ENCODE results near the gene APBA3. TPM values are rescaled to one million over a fixed set of nuclear protein-coding genes. Genes with fewer than 3 reads are reported as not detected.

Gene APBA3
- total and polyA plus RNA-seq, 4 donors: 16.5 to 38.0 (median 22.6) TPM

DNA sequence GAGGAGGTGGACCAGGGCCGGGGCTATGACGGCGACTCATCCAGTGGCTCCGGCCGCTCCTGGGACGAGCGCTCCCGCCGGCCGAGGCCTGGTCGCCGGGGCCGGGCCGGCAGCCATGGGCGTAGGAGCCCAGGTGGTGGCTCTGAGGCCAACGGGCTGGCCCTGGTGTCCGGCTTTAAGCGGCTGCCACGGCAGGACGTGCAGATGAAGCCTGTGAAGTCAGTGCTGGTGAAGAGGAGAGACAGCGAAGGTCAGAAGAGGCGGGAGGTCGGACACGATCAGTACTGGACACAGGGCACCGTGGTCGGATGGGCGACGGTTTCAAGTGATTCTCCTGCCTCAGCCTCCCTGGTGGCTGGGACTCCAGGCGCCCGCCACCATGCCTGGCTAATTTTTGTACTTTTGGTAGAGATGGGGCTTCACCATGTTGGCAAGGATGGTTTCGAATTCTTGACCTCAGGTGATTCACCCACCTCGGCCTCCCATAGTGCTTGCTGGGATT, 31.0 kb downstream of the APBA3 start:
- no peak overlapping the region for H3K4me3 ChIP-seq
- no peaks in the 10 kb centered on the region for H3K4me1 ChIP-seq (ENCODE audit: control insufficient read depth in 5 of 5, insufficient read depth in 5 of 5, low read length in 5 of 5)
- TF ChIP-seq, protein P1, sequence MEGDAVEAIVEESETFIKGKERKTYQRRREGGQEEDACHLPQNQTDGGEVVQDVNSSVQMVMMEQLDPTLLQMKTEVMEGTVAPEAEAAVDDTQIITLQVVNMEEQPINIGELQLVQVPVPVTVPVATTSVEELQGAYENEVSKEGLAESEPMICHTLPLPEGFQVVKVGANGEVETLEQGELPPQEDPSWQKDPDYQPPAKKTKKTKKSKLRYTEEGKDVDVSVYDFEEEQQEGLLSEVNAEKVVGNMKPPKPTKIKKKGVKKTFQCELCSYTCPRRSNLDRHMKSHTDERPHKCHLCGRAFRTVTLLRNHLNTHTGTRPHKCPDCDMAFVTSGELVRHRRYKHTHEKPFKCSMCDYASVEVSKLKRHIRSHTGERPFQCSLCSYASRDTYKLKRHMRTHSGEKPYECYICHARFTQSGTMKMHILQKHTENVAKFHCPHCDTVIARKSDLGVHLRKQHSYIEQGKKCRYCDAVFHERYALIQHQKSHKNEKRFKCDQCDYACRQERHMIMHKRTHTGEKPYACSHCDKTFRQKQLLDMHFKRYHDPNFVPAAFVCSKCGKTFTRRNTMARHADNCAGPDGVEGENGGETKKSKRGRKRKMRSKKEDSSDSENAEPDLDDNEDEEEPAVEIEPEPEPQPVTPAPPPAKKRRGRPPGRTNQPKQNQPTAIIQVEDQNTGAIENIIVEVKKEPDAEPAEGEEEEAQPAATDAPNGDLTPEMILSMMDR (IDR thresholded peaks at IDR 0.05; ENCODE audit: control extremely low read depth, extremely low read depth): no peak
- H3K27me3 ChIP-seq (ENCODE audit: control insufficient read depth in 3 of 3, insufficient read depth in 3 of 3, low read length in 2 of 3): no peaks in the 10 kb centered on the region
- ATAC-seq (ENCODE audit: insufficient read depth, low FRiP score) (no peak), DNase-seq (no peak)
- H3K9me3 ChIP-seq (ENCODE audit: control insufficient read depth in 4 of 4, insufficient read depth in 3 of 4, low read length in 3 of 4): peaks cover 0 to 3% (median 1%) of the 10 kb centered on the region in 4 donors
- H3K9ac ChIP-seq (ENCODE audit: insufficient read depth in 1 of 2, low read length in 2 of 2): no peak overlapping the region
- WGBS, 2 donors: 92 to 95% methylated on average over 32 of the region's 32 CpGs
- H3K27ac ChIP-seq (ENCODE audit: low read depth in 1 of 2, low read length in 1 of 2): no peak overlapping the region
- peaks cover 0 to 4% (median 0%) of the 10 kb centered on the region in 4 donors for H3K36me3 ChIP-seq (ENCODE audit: control insufficient read depth in 4 of 4, insufficient read depth in 4 of 4, low read length in 4 of 4)

DNA sequence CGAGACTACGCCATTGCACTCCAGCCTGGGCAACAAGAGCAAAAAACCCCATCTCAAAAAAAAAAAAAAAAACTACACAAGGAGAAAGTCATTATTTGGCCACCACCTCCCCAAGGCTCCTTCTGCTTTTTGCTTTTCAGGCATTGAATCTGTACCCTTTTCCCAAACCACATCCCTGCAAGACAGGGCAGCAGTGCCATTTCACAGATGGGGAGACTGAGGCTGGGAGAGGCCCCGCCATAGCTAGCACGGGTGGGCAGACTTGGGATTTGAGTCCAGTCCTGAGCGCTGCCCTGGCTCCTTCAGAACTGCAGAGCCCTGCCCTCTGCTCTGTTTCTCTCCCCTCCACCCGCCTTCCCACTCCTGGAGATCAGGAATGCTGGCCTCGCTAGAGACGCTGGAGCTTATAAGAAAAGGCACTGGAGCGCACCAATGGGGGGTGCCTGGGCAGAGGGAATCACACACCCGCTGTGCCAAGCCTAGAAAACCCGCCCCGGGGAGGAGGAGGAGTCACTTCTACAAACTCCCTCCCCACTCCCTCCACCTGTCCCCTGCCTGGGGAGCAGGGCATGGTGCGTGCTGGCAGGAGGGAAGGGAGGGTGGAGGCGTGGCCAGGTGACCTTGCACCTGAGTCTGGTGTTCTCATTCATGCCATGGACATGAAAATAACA, 35.7 kb downstream of the APBA3 start:
- peaks cover 0 to 2% (median 0%) of the 10 kb centered on the region in 5 donors for H3K4me1 ChIP-seq (ENCODE audit: control insufficient read depth in 5 of 5, insufficient read depth in 5 of 5, low read length in 5 of 5)
- no peak overlapping the region for H3K4me3 ChIP-seq
- WGBS, 2 donors: 36 to 39% methylated on average over 13 to 14 of the region's 14 CpGs
- peaks cover 0 to 2% (median 0%) of the 10 kb centered on the region in 4 donors for H3K9me3 ChIP-seq (ENCODE audit: control insufficient read depth in 4 of 4, insufficient read depth in 3 of 4, low read length in 3 of 4)
- H3K27ac ChIP-seq (ENCODE audit: low read depth in 1 of 2, low read length in 1 of 2): no peak overlapping the region
- TF ChIP-seq, protein P1 (IDR thresholded peaks at IDR 0.05; ENCODE audit: control extremely low read depth, extremely low read depth): no peak
- ATAC-seq (ENCODE audit: insufficient read depth, low FRiP score): no peak
- H3K27me3 ChIP-seq (ENCODE audit: control insufficient read depth in 3 of 3, insufficient read depth in 3 of 3, low read length in 2 of 3): peaks cover 0 to 17% (median 11%) of the 10 kb centered on the region in 3 donors
- peaks cover 0 to 4% (median 0%) of the 10 kb centered on the region in 4 donors for H3K36me3 ChIP-seq (ENCODE audit: control insufficient read depth in 4 of 4, insufficient read depth in 4 of 4, low read length in 4 of 4)
- H3K9ac ChIP-seq (ENCODE audit: insufficient read depth in 1 of 2, low read length in 2 of 2): no peak overlapping the region
- peak in 2 of 3 donors; percentile 11 to 32 for DNase-seq

DNA sequence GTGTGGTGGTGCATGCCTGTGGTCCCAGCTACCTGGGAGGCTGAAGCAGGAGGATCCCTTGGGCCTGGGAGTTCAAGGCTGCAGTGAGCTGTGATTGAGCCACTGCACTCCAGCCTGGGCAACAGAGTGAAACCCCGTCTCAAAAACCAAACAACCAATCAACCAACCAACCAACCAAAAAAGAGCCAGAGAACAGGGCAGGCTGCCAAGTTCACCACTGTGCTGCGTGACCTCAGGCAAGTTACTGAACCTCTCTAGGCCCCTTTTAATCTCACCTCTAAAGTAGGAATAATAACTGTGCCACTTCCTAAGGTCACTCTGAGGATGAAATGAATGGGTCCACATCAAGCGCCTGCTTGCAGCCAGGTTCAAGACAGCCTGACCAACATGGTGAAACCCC, 36.4 kb downstream of the APBA3 start:
- peaks cover 0 to 2% (median 0%) of the 10 kb centered on the region in 5 donors for H3K4me1 ChIP-seq (ENCODE audit: control insufficient read depth in 5 of 5, insufficient read depth in 5 of 5, low read length in 5 of 5)
- no peak overlapping the region for H3K27ac ChIP-seq (ENCODE audit: low read depth in 1 of 2, low read length in 1 of 2)
- TF ChIP-seq, protein P1 (IDR thresholded peaks at IDR 0.05; ENCODE audit: control extremely low read depth, extremely low read depth): no peak
- H3K9ac ChIP-seq (ENCODE audit: insufficient read depth in 1 of 2, low read length in 2 of 2): no peak overlapping the region
- ATAC-seq (ENCODE audit: insufficient read depth, low FRiP score) (no peak), DNase-seq (no peak)
- H3K4me3 ChIP-seq: no peak overlapping the region
- H3K27me3 ChIP-seq (ENCODE audit: control insufficient read depth in 3 of 3, insufficient read depth in 3 of 3, low read length in 2 of 3): peaks cover 0 to 19% (median 11%) of the 10 kb centered on the region in 3 donors
- WGBS, 2 donors: 57 to 71% methylated on average over 3 of the region's 3 CpGs
- H3K36me3 ChIP-seq (ENCODE audit: control insufficient read depth in 4 of 4, insufficient read depth in 4 of 4, low read length in 4 of 4): no peaks in the 10 kb centered on the region
- peaks cover 0 to 2% (median 0%) of the 10 kb centered on the region in 4 donors for H3K9me3 ChIP-seq (ENCODE audit: control insufficient read depth in 4 of 4, insufficient read depth in 3 of 4, low read length in 3 of 4)

Data from lung (tissue), 12 donors.